MM.1S (cell line): ENCODE results near the gene HRCT1.
"Not testable (repeated sequence)": the region's sequence is repeated elsewhere in the genome, so short reads cannot be mapped to it uniquely, and the experiment has no call there.

ENCODE experiments used
- CTCF ChIP-seq: fragments of 300-600 bp; sonication (generic); IDR thresholded peaks from 2 replicates; pipeline ENCODE4 v1.5.1; 2016; ENCODE audit warnings: antibody characterized with exemption, low read length, mixed read lengths
- EZH2 ChIP-seq: fragments of 300-600 bp; sonication (generic); optimal IDR thresholded peaks from 2 replicates; pipeline ENCODE3; 2017; ENCODE audit warnings: low read depth, mild to moderate bottlenecking, antibody characterized with exemption, low read length, mixed read lengths

DNA sequence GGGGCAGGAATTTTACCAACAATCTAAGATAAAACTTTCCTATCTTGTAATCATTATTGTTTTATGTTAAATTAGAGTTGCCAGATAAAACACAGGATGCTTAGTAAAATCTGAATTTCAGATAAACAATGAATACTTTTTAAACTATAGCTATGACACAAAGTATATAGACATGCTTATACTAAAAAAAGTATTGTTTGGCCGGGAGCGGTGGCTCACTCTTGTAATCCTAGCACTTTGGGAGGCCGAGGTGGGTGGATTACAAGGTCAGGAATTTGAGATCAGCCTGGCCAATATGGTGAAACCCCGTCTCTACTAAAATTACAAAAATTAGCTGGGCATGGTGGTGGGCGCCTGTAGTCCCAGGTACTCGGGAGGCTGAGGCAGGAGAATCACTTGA lies 28.1 kb downstream of the HRCT1 start:
- not testable (repeated sequence) for TF ChIP-seq CTCF, EZH2
